Astrocyte of the spinal cord (primary cell): ENCODE results near the gene TPSB2.

ENCODE experiments used
- DNase-seq: peaks from one replicate; pipeline ENCODE4 v3.0.0; 2011; ENCODE audit warnings: low read depth, low spot score
- H3K4me3 ChIP-seq: 2 replicates; pipeline ENCODE4 v1.5.1; 2011; ENCODE audit warnings: low read depth, mild to moderate bottlenecking, low read length, moderate library complexity
- in situ Hi-C: cut with HindIII; loops from 2 replicates; pipeline ENCODE4 v1.10.0; 2017; ENCODE audit warnings: low sequenced_read_pairs
- TF ChIP-seq, protein P1 (sequence below): IDR thresholded peaks from 2 replicates; pipeline ENCODE4 v1.5.1; 2012; ENCODE audit warnings: low read depth, mild to moderate bottlenecking, low read length, inconsistent platforms

TPSB2 gene

DNA sequence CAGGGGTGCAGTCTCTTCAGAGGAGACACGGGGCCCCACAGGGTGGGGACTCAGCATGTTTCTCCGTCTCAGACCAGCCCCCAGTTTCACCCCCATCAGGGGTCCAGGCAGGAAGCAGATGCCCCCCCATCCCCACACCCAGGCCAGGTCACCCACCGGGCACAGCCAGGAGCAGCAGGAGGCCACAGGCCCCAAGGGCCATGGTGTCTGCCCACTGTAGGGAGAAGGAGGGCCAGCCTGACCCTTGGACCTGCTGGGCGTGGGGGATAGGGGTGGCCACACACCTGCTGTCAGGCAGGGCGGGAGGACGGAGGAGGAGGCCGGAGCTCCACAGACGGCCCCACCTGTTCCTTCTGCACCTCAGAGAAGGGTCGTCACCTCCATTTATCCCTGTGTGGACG lies 4.9 kb downstream of the TPSB2 start, which contains the start of gene TPSG1:
Gene TPSG1 (minus strand): TSS at position 218 of the 401 bp plus-strand sequence. CDS start 16 bp downstream, at position 202.
- H3K4me3 ChIP-seq: no peak within 1 kb of the TSS
- TF ChIP-seq, protein P1, sequence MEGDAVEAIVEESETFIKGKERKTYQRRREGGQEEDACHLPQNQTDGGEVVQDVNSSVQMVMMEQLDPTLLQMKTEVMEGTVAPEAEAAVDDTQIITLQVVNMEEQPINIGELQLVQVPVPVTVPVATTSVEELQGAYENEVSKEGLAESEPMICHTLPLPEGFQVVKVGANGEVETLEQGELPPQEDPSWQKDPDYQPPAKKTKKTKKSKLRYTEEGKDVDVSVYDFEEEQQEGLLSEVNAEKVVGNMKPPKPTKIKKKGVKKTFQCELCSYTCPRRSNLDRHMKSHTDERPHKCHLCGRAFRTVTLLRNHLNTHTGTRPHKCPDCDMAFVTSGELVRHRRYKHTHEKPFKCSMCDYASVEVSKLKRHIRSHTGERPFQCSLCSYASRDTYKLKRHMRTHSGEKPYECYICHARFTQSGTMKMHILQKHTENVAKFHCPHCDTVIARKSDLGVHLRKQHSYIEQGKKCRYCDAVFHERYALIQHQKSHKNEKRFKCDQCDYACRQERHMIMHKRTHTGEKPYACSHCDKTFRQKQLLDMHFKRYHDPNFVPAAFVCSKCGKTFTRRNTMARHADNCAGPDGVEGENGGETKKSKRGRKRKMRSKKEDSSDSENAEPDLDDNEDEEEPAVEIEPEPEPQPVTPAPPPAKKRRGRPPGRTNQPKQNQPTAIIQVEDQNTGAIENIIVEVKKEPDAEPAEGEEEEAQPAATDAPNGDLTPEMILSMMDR: no peak
- in situ Hi-C loops: no loop called here
- DNase-seq: no peak

- no peak overlapping the region for H3K4me3 ChIP-seq
- in situ Hi-C loops: no loop called here
- TF ChIP-seq, protein P1: no peak
- no peak for DNase-seq
Measured at GRCh38 chr16:1224558-1224957, 5.4 kb downstream of the TPSB2 start.

- in situ Hi-C loops: no loop called here
- TF ChIP-seq, protein P1: no peak
- DNase-seq: no peak
- no peak overlapping the region for H3K4me3 ChIP-seq
Measured at GRCh38 chr16:1223355-1224214, 6.4 kb downstream of the TPSB2 start.

- in situ Hi-C loops: no loop called here
- no peak overlapping the region for H3K4me3 ChIP-seq
Measured at GRCh38 chr16:1222553-1223354, 7.2 kb downstream of the TPSB2 start.

DNA sequence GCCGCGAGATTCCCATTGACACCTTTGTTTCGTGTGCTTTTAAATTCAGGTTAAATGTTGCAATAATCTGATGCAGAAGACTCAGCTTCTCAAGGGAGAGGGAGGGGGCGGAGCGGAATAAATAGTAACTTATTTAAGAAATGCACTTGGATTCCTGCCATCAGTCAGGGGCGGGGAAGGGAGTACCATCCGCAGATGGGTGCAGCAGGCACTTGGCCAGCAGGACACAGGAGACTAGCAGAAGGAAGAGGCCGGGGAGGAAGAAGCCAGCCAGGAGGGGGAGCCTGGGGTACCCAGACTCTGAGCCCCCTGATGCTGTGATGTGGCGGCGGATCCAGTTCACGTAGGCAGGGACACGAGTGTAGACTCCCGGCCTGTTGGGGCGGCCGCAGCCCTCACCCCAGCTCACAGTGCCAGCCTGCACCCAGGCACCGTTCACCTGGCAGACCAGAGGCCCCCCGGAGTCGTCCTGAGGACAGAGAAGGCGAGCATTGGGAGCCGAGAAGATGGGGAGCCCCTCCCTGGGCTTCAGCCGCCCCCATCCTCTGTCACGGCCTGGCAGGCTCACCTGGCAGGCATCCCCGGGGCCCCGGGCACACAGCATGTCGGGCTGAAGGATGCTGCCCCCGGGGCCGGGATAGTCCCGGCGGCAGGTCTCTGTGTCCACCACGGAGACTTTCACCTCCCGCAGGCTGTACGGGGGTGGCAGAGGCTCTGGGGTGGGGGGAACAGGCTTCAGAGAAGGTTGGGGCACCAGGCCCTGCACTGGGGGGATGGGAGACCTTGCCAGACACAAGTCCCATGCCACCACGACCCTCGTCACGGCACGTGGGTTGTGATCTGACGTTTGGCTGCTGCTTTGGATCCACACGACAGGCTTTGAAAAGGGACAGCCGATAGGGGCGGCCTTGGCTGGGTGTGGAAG lies 8.1 kb downstream of the TPSB2 start:
- no peak overlapping the region for H3K4me3 ChIP-seq
- in situ Hi-C loops: no loop called here
- DNase-seq: no peak
- TF ChIP-seq, protein P1: no peak

More at GRCh38 chr16:1222553-1223354, 7.2 kb downstream of the TPSB2 start:
- TF ChIP-seq, protein P1: no peak
- no peak for DNase-seq
